GM20000 (cell line): Measurements from ENCODE around the gene STK17A.

Source experiments
- DNase-seq: peaks from one replicate; pipeline ENCODE4 v3.0.0; 2012; ENCODE audit warnings: low spot score
- TF ChIP-seq, protein P1 (sequence below): IDR thresholded peaks from 2 replicates; pipeline ENCODE4 v1.5.1; 2012; ENCODE audit warnings: mild to moderate bottlenecking, control low read depth; ENCODE audit errors: extremely low read depth, missing control alignments

Gene STK17A

GRCh38 chr7:43653891-43654504 is 71.1 kb downstream of the STK17A start:
- TF ChIP-seq, protein P1, sequence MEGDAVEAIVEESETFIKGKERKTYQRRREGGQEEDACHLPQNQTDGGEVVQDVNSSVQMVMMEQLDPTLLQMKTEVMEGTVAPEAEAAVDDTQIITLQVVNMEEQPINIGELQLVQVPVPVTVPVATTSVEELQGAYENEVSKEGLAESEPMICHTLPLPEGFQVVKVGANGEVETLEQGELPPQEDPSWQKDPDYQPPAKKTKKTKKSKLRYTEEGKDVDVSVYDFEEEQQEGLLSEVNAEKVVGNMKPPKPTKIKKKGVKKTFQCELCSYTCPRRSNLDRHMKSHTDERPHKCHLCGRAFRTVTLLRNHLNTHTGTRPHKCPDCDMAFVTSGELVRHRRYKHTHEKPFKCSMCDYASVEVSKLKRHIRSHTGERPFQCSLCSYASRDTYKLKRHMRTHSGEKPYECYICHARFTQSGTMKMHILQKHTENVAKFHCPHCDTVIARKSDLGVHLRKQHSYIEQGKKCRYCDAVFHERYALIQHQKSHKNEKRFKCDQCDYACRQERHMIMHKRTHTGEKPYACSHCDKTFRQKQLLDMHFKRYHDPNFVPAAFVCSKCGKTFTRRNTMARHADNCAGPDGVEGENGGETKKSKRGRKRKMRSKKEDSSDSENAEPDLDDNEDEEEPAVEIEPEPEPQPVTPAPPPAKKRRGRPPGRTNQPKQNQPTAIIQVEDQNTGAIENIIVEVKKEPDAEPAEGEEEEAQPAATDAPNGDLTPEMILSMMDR: no peak
- DNase-seq: no peak

- DNase-seq: no peak
- TF ChIP-seq, protein P1: no peak
Measured at GRCh38 chr7:43655584-43655983, 72.7 kb downstream of the STK17A start.

- no peak for DNase-seq
- TF ChIP-seq, protein P1: no peak
Measured at GRCh38 chr7:43656997-43657396, 74.1 kb downstream of the STK17A start.

DNA sequence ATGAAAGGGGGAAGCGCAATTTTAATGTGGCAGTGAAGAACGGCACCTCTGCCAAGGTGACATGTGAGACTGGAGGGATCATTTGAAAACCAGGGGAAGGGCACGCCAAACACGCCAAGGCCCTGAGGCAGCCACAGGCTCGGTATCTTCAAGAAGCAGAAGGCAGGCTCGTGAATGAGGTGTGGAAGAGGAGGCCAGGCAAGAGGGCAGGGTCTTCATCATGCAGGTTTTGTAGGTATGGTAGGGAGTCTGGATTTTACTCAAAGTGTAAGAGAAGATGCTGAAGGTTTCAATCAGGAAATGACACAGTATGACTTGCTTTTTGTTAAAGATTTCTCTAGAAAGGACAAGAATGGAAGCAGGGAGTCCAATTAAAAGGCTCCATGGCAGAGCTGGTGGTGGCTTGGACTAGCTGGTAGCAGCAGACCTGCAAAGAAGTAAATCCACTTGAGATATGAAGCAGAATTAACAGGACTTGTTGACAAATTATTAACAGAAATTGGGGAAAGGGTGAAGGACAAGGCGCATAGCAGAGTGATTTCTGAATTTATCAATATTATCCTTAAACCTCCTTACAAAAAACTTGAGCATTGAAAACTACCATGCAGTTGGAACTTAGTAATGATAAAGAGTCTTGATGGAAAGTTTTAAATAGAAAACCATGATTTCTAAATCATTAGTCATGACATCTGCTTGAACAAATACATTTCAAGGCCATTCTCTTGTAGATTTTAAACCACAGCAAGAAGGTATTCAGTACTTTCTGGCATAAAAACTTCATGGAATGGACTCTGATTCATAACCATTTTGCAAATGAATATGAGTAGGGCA is 76.0 kb downstream of the STK17A start:
- TF ChIP-seq, protein P1: no peak

DNA sequence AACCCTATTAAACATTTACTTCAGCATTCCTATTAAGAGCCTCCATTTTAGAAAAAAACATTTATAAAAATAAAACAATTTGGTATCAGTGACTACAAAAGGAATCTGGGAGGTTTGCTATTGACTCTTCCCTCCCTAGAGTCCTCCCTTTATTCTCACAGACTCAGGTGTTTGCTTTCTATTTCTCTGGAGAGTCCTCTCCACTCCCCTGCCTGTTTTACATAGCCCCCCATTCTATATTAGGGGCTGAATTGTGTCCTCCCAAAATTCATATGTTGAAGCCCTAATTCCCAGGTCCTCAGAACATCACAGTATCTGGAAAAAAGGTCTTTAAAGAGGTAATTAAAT is 76.6 kb downstream of the STK17A start:
- TF ChIP-seq, protein P1: no peak
- DNase-seq: no peak

More for the DNA sequence above, 76.0 kb downstream of the STK17A start:
- no peak for DNase-seq

DNA sequence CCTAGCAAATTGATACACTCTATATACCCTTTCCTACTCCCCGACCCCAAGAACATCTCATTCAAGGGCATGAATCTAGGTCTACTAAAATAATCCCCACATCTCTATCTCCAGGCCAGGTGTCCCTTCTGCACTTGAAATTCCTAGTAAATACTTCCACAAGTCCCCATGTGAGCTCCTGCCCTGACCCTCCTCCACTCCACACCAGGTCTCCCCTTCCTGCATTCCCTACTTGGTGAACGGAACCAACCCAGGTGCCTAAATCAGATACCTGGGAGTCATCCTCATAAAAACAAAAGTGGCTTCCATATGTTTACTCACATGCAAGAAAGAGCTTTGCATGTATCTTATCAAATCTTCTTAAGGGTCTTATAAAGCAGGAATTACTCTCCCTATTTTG is 77.2 kb downstream of the STK17A start:
- TF ChIP-seq, protein P1: no peak
- no peak for DNase-seq

- TF ChIP-seq, protein P1: no peak
- no peak for DNase-seq
Measured at GRCh38 chr7:43664681-43665080, 81.8 kb downstream of the STK17A start.
